KOPT-K1 (cell line): ENCODE measurements around the gene CDK13.
"Not testable (repeated sequence)": the region's sequence is repeated elsewhere in the genome, so short reads cannot be mapped to it uniquely, and the experiment has no call there.

Experiments used
- H3K27ac ChIP-seq: fragments of 200-600 bp; sonication (generic); 2 replicates; pipeline ENCODE4 v1.5.1; 2016; ENCODE audit warnings: antibody characterized with exemption, mild to moderate bottlenecking, low read depth, low read length; ENCODE audit not compliant: poor library complexity, severe bottlenecking
- H3K36me3 ChIP-seq: fragments of 200-600 bp; sonication (generic); 2 replicates; pipeline ENCODE4 v1.5.1; 2017; ENCODE audit warnings: antibody characterized with exemption, mild to moderate bottlenecking, low read length, moderate library complexity; ENCODE audit not compliant: insufficient read depth
- H3K9me3 ChIP-seq: fragments of 200-600 bp; sonication (generic); 2 replicates; pipeline ENCODE4 v1.5.1; 2017; ENCODE audit warnings: antibody characterized with exemption, low read length, mild to moderate bottlenecking; ENCODE audit not compliant: insufficient read depth, poor library complexity, severe bottlenecking

CDK13 gene

DNA sequence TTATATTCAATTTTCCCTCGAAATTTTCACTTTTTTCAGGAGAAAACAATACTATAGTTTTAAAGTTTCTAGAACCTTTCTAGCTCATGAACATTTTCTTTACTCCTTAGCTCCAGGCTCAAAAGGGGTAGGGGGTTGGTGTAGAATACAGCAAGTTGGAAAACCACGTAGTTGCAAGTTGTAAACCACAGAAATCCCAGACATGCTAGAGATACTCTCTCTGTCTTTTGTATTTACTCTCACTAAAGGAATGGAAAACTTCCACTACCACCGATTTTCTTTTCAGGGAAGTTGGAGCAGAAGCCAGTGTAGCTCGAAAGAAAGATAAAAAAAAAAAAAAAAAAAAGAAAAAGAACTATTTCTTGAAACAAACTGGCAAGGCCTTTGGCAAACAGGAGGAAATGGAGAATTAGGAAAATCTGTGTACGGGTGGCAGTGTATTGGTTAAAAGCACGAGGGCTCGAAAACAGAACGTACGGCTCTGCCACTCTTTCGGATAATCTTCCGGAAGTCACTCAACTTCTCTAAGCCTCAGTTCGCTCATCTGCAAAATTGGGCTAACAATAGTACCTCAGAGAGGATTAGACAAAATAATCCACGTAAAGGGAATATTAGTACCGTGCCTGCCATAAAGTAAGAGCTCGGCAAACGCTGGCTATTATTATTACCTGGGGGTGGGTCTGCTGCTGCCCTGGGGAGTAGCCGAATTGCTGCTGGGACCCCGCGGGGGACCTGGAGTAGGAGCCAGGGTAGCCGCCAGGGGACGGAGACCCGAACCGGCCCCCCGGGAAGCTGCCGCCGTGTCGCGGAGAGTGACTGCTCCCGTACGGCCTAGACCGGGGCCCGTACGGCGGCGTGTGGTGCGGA lies 183.7 kb downstream of the CDK13 start:
- peak overlapping the region; percentile 84 for H3K27ac ChIP-seq
- peaks cover 4% of the 10 kb centered on the region for H3K9me3 ChIP-seq
- H3K36me3 ChIP-seq = peaks cover 33% of the 10 kb centered on the region

DNA sequence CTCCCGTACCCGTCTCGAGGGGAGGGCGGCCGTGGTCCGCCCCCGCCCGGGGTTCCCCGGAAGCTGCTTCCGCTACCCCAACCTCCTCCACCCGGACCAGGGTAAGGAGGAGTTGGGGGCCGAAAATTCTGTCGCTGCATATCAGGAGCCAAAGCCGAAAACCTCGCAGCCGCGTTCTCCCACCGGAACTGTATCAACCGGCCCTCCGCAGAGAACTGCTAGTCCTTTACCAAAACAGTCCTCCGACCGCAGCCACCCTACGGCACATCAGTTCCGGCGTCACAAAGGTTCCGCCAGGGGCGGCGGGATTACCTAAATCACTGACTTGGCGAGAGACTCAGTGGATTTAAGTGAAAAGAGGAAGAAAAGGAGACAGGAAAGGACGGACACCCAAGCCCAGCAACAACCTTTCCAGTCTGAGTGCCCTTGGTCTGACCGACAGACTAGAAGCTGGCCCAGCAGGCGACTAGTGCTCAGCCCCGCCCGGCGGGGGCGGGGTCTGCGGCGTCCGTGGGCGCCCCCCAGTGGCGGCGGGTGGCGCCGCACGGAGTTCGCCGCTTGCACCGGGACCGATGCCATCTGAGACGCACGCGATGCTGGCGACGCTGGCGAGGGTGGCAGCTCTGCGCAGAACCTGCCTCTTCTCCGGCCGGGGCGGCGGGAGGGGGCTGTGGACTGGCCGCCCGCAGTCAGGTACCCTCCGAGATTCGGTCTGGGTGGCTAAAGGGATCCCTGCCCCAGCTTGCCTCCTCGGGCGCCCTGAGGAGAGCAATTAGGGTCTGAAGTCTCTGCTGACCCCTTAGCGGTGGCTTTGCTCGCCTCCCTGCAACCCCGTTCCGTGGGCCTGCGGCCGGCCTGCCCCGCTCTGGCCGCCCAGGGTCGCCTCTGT lies 184.6 kb downstream of the CDK13 start, which contains the start of the genes MPLKIP and SUGCT:
Gene MPLKIP (minus strand): TSS at position 195 of the 889 bp plus-strand sequence. CDS start 55 bp downstream, at position 140.
Gene SUGCT (plus strand): TSS at position 578 of the 889 bp plus-strand sequence.
- H3K27ac ChIP-seq = peak within 1 kb of the TSS; percentile 84
- peaks cover 4% of the 10 kb centered on the region for H3K9me3 ChIP-seq

DNA sequence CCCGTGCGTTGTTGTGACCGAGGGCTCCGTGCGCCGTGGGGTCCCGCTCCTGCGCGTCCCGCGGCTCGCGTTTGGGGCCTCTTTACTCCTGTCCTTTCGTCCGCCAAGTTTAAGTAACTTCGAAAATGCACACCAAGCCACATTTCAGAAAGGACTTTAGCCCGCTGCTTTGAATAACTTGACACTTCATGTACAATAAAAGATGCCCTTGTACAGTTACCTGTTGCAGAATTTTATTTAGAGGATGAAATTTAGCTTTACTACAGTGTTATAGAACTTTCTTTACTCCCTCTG lies 185.2 kb downstream of the CDK13 start:
- peaks cover 4% of the 10 kb centered on the region for H3K9me3 ChIP-seq
- no peak overlapping the region for H3K27ac ChIP-seq
- peaks cover 25% of the 10 kb centered on the region for H3K36me3 ChIP-seq

More for the DNA sequence above, 184.6 kb downstream of the CDK13 start, which contains the start of the genes MPLKIP and SUGCT:
- peaks cover 31% of the 10 kb centered on the region for H3K36me3 ChIP-seq

DNA sequence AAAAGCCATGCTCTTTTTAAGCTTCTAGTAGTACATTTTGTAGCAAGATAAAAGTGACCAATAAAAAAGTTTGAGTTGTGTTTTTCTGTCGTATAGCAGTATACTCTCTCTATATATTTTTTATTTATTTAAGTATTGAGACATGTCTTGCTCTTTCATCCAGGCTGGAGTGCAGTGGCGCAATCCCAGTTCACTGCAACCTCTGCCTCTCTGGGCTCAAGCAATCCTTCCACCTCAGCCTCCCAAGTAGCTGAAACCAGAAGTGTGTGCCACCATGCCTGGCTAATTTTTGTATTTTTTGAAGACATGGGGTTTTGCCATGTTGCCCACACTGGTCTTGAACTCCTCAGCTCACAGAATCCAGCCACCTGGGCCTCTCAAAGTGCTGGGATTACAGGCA lies 187.5 kb downstream of the CDK13 start:
- peaks cover 4% of the 10 kb centered on the region for H3K9me3 ChIP-seq
- peaks cover 5% of the 10 kb centered on the region; the same call in 1 of the 2 replicates for H3K36me3 ChIP-seq

DNA sequence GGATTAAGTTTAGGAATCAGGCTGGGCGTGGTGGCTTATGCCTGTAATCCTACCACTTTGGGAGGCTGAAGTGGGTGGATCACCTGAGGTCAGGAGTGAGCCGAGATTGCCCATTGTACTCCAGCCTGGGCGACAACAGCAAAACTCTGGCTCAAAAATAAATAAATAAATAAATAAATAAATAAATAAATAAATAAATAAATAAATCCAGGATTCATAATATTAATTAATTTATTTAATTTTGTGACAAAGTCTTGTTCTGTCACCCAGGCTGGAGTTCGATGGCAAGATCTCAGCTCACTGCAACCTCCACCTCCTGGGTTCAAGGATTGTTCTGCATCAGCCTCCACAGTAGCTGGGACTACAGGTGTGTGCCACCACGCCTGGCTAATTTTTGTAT lies 188.9 kb downstream of the CDK13 start:
- H3K9me3 ChIP-seq = peaks cover 4% of the 10 kb centered on the region
- no peaks in the 10 kb centered on the region for H3K36me3 ChIP-seq
- H3K27ac ChIP-seq = no peak overlapping the region

More for the DNA sequence above, 187.5 kb downstream of the CDK13 start:
- no peak overlapping the region for H3K27ac ChIP-seq

DNA sequence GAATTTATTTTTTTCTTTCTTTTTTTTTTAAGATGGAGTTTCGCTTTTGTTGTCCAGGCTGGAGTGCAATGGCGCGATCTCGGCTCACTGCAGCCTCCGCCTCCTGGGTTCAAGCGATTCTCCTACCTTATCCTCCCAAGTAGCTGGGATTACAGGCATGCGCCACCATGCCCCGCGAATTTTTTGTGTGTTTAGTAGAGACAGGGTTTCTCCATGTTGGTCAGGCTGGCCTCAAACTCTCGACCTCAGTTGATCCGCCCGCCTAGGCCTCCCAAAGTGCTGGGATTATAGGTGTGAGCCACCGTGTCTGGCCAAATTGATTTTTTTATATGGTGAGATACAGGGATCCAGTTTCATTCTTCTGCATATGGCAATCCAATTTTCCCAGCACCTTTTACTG lies 189.8 kb downstream of the CDK13 start:
- not testable (repeated sequence) for H3K27ac ChIP-seq, H3K36me3 ChIP-seq, H3K9me3 ChIP-seq

DNA sequence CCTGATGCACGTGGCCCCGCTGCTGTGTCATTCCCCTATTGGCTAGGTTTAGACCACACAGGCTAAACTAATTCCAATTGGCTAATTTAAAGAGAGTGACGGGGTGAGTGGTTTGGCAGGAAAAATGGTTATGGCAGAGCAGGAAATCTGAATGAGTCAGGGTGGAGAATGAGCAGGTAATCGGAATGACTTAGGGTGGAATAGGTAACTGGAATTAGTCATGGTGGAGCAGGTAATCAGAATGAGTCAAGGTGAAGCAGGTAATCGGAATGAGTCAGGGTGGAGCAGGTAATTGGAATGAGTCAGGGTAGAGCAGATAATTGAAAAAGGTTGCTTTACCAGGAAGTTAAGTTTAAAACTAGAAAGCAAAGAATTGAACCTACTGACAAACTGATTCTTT lies 191.9 kb downstream of the CDK13 start:
- not testable (repeated sequence) for H3K27ac ChIP-seq, H3K9me3 ChIP-seq, H3K36me3 ChIP-seq

DNA sequence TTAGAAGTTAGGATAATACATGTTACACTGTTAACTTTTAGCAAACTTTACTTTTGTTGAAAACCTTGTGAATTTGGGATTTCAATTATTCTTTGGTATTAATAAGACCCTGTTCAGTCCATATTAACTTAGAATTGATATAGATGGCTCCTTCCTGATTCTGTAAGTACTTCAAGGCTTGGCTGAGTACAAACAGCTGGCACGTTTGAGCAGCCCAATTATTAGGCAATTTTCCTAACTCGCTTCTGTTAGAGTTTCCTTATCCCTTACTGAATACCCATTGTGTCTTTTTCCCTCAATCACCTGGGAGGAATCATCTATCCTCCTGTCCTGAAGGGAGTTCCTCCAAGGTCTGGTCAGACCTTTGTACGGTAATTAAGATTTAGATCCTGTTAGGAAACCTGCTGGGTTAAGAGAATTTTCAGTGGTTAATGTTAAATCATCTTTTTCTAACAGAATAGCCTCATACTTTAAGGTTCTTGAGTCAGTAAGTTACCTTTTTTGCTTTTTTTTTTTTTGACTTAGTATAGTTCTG lies 195.6 kb downstream of the CDK13 start:
- H3K36me3 ChIP-seq, H3K27ac ChIP-seq, H3K9me3 ChIP-seq: not testable (repeated sequence)

DNA sequence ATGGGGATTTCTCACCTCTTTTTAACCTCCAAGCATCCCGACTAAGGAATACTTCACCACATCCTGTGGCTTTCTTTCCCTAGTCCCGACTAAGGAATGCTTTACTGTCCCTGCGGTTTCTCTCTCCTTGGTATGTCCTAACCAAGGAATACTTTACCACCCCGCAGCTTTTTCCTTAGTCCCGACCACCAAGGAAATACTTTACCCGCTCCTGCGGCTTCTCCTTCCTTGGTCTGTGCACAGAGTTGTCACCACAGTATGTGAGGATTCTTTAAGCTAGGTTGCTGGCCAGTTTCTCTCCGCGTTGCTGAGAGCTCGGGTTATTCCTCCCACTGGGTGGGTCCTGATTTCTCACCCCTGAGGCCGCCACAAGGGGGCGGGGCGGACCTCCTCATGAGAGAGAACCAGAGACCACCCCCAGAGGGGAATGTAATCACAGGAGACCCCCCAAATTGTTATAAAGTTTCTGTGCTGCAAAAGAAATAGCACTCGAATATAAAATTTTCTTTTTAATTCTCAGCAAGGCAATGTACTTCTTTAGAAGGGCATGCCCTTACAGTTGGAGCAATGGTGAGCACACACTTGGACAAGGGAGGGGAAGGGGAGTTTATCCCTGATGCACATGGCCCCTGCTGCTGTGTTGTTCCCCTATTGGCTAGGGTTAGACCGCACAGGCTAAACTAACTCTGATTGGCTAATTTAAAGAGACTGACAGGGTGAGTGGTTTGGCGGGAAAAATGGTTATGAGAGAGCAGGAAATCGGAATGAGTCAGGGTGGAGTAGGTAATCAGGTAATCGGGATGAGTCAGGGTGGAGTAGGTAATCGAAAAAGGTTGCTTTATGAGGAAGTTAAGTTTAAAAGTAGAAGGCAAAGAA lies 197.6 kb downstream of the CDK13 start:
- H3K9me3 ChIP-seq = peaks cover 9% of the 10 kb centered on the region
- H3K27ac ChIP-seq = no peak overlapping the region
- no peaks in the 10 kb centered on the region for H3K36me3 ChIP-seq

DNA sequence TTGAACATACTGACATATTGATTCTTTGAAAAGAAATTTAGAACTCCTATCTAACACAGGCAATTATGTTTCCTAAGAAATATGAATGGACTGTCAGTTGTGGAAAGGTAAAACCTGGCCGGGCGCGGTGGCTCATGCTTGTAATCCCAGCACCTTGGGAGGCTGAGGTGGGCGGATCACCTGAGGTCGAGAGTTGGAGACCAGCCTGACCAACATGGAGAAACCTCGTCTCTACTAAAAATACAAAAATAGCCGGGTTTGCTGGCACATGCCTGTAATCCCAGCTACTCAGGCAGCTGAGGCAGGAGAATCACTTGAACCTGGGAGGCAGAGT lies 198.2 kb downstream of the CDK13 start:
- H3K9me3 ChIP-seq, H3K36me3 ChIP-seq, H3K27ac ChIP-seq: not testable (repeated sequence)

DNA sequence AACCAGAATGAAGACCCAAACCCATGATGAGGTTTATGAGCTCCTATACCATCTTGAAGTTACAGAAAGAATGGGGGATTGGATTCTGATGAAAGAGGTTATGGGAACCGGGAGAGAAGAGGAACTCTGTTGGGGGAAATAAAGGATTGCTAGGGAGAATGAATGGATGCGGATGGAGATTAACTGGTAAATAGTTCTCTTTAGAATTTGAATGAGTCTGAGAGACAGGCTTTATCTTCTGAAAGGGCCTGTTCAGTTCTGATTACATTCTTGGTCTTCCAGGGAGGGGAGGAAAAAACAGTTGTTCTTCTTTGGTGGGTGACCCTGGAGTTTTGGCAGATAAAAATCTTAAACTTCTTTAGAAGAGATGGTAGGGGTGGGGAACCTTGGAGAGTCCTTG lies 198.6 kb downstream of the CDK13 start:
- no peaks in the 10 kb centered on the region for H3K36me3 ChIP-seq
- peaks cover 9% of the 10 kb centered on the region for H3K9me3 ChIP-seq
- H3K27ac ChIP-seq = no peak overlapping the region
